GM12801 (cell line): ENCODE data around the gene CHST6.

Experiments
- TF ChIP-seq, protein P1 (sequence below): IDR thresholded peaks from one replicate; pipeline ENCODE4 v1.5.1; 2011; ENCODE audit warnings: control low read depth; ENCODE audit not compliant: insufficient read length; ENCODE audit errors: extremely low read depth

CHST6 gene

DNA sequence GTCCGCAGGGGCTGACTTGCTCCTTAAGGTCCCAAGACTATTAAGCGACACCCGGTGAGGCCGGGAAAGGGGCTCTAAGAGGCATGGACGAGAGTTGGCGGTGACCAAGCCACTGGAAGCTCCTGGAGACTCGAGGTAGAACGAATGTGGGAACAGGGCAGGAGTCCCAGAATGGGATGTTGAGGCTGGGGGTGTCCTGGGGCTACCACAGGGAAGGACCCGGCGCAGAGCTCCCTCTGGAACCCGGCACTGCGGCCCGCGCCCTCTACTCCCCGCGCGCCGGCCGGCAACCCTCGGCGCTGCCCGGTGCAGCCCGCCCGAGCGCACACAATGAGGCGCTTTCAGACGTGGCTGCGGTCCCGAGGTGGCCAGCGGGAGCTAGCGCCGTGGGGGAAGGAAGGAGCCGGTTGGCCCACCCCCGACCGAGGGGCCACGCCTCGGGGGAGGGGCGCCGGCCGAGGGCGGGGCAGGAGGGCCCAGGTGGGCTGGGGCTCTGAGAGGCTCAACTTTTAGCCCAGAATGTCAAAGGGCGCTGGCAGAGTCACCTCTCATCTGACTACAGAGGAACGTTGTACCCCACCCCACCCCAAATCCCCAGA is at the start of gene CHST6:
TSS of gene CHST6 (minus strand) at position 366 of the 599 bp plus-strand sequence. CDS start 15,613 bp downstream, outside the sequence.
- TF ChIP-seq, protein P1, sequence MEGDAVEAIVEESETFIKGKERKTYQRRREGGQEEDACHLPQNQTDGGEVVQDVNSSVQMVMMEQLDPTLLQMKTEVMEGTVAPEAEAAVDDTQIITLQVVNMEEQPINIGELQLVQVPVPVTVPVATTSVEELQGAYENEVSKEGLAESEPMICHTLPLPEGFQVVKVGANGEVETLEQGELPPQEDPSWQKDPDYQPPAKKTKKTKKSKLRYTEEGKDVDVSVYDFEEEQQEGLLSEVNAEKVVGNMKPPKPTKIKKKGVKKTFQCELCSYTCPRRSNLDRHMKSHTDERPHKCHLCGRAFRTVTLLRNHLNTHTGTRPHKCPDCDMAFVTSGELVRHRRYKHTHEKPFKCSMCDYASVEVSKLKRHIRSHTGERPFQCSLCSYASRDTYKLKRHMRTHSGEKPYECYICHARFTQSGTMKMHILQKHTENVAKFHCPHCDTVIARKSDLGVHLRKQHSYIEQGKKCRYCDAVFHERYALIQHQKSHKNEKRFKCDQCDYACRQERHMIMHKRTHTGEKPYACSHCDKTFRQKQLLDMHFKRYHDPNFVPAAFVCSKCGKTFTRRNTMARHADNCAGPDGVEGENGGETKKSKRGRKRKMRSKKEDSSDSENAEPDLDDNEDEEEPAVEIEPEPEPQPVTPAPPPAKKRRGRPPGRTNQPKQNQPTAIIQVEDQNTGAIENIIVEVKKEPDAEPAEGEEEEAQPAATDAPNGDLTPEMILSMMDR, result no peak

DNA sequence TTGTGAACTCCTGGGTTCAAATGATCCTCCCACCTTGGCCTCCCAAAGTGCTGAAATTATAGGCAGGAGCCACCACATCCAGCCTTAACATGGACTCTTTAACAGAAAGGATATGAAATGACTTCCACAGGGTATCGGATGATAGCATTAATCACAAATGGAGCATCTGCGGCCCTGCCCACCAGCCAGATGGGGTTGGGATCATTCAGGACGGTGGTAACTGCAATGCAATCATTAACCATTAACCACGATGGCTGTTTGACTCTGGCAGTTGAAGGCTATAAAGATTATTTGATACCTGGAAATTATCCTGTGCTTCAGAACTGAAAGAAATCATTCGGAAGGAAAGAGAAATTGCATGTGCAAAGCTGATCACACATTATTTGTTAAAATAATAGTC is 46.0 kb upstream of the CHST6 start:
- TF ChIP-seq, protein P1, result no peak

DNA sequence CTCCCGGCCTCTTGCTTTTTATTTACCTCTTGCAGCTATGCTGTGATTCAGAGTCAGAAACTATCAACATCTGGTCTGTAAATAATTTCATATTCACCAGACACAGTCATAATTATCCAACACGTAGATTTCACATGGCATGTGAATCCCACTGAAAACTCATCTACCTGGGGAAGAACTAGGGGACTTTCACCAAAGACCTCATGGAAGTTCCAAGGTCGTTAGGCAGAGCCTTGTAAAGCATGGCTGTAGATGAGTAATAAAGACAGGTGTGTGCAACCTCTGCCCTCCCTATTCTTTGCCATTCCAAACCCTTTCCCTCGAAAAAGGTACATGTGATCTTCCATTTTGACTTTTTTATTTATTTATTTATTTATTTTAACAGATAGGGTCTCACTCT is 42.5 kb upstream of the CHST6 start:
- TF ChIP-seq, protein P1, result no peak

DNA sequence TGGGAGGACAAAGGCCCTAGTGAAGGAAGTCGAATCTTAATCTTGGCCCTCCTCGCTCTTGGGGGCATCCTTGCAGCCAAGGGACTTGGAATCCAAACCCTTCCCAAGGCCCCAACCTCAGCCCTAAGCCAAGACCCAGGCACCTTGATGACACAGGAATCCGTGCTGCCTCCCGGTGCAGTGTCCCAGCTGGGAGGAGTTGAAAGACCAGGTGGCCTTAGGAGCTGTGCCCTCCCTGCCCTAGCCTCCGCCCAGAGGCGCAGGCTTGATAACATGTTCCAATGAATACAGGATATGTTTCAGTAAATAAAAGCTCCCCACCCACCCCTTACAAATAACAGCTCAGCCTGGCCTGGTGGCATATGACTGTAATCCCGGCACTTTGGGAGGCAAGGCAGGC is 40.7 kb upstream of the CHST6 start, which contains the start of gene CHST5:
TSS of gene CHST5 (minus strand) at position 208 of the 400 bp plus-strand sequence. CDS start 5,724 bp downstream, outside the sequence.
- TF ChIP-seq, protein P1, result no peak

DNA sequence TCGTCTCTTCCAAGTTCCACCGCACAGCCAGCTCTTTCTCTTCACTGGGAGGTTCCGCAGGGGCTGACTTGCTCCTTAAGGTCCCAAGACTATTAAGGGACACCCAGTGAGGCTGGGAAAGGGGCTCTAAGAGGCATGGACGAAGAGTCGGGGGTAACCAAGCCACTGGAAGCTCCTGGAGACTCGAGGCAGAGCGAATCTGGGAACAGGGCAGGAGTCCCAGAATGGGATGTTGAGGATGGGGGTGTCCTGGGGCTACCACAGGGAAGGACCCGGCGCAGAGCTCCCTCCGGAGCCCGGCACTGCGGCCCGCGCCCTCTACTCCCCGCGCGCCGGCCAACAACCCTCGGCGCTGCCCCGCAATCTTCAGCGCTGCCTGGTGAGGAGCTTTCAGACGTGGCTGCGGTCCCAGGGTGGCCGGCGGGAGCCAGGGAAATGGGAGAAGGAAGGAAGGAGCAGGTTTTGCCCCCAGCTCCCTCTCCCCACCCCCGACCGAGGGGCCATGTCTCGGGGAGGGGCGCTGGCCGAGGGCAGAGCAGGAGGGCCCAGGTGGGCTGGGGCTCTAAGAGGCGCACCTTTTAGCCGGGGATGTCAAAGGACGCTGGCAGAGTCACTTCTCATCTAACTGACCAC is 40.1 kb upstream of the CHST6 start:
- TF ChIP-seq, protein P1, result no peak

DNA sequence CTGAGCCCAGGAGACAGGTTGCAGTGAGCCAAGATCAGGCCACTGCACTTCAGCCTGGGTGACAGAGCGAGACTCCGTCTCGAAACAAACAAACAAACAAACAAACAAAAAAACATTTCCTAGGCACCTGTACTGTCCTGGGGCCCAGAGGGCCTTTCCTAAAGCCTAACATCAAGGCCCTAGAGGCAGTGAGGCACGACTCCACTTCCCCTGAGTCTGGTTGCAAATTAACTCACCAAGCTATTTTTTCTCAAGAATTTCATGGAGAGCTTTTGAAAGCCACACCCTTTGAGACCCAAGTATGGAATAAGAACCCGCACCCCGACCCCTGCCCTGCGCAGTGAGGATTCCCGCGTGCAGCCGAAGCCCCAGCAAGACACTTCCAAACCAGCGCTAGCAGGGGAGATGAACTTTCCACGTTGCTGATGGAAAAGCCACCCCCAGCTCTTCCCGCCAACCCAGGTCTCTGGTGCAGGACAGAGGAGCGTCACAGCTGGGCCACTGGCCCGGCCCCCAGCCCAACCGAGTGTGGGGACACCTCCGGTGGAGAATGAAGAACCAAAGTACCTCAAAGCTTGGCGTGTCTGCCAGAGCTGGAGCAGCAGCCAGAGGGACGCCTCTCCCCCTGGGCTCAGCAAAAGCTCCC is 39.4 kb upstream of the CHST6 start:
- TF ChIP-seq, protein P1, result no peak

DNA sequence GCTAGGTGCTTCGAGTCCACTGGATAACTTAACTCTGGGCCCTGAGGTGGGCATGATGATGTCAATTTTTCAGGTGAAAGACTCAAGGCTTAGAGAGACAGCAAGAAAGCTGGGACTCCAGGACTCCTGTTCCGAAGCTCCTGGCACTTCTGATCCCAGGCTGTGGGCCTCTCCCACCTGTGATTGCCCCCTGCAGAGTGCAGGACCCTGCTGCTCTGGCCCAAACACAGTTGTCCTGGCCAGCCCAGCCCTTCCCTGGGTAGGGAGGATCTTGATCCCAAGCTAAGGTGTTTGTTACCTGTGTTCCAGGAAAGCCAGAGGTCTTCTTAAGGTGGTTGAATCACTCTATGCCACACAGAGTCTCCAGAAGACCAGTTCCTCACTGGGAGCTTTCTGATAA is 37.5 kb upstream of the CHST6 start:
- TF ChIP-seq, protein P1, result no peak
